Liver (tissue), 3 donors: ENCODE data around the gene ACKR3.

Experiments
- CTCF ChIP-seq: fragments of 150-350 bp; IDR thresholded peaks from 2 replicates; pipeline ENCODE4 v1.5.1; 2017; ENCODE audit warnings: improper control_type of control experiment, low read depth, low read length; ENCODE audit not compliant: missing input control
- EGR1 ChIP-seq, 2 donors: IDR thresholded peaks; 2 replicates each; pipeline ENCODE4 v1.6.1; 2016 to 2018; ENCODE audit warnings: antibody characterized with exemption in 2 of 2, low read depth in 2 of 2
- RXRA ChIP-seq, 2 donors: IDR thresholded peaks; 2 replicates each; pipeline ENCODE4 v1.6.1; 2017 to 2018; ENCODE audit warnings: antibody characterized with exemption in 2 of 2, mild to moderate bottlenecking in 1 of 2
- SP1 ChIP-seq: IDR thresholded peaks from 2 replicates; pipeline ENCODE4 v1.6.1; 2018; ENCODE audit warnings: antibody characterized with exemption, mild to moderate bottlenecking
- TAF1 ChIP-seq: conservative IDR thresholded peaks from 2 replicates; pipeline ENCODE4 v1.6.1; 2016; ENCODE audit warnings: antibody characterized with exemption, mild to moderate bottlenecking
- TF ChIP-seq, protein P1 (sequence below): IDR thresholded peaks from 2 replicates; pipeline ENCODE4 v1.6.1; 2016; ENCODE audit warnings: antibody characterized with exemption, mild to moderate bottlenecking
- TF ChIP-seq, protein P2 (sequence below): IDR thresholded peaks from 2 replicates; pipeline ENCODE4 v1.6.1; 2016; ENCODE audit warnings: antibody characterized with exemption
- donor health status: healthy.
- donor health status: healthy.

DNA sequence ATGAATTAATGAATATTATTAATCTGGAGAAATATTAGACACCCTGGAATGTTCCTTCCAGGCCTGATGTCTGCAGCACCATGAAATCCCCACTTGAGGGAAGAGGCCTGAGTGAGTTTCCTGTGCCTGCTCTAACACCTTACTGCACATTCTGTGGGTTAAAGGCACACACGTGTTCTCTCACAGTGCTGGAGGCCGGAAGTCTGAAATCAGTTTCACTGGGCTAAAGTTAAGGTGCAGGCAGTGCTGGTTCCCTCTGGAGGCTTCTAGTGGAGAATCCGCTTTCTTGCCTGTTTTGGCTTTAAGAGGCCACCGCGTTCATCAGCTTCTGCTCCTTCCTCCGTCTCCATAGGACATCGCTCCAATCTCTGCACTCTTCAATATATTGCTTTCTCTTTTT, 48.7 kb downstream of the ACKR3 start:
- TF ChIP-seq, protein P1, sequence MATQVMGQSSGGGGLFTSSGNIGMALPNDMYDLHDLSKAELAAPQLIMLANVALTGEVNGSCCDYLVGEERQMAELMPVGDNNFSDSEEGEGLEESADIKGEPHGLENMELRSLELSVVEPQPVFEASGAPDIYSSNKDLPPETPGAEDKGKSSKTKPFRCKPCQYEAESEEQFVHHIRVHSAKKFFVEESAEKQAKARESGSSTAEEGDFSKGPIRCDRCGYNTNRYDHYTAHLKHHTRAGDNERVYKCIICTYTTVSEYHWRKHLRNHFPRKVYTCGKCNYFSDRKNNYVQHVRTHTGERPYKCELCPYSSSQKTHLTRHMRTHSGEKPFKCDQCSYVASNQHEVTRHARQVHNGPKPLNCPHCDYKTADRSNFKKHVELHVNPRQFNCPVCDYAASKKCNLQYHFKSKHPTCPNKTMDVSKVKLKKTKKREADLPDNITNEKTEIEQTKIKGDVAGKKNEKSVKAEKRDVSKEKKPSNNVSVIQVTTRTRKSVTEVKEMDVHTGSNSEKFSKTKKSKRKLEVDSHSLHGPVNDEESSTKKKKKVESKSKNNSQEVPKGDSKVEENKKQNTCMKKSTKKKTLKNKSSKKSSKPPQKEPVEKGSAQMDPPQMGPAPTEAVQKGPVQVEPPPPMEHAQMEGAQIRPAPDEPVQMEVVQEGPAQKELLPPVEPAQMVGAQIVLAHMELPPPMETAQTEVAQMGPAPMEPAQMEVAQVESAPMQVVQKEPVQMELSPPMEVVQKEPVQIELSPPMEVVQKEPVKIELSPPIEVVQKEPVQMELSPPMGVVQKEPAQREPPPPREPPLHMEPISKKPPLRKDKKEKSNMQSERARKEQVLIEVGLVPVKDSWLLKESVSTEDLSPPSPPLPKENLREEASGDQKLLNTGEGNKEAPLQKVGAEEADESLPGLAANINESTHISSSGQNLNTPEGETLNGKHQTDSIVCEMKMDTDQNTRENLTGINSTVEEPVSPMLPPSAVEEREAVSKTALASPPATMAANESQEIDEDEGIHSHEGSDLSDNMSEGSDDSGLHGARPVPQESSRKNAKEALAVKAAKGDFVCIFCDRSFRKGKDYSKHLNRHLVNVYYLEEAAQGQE = no peak
- TF ChIP-seq CTCF = no peak
- no peak for TF ChIP-seq EGR1 (IDR thresholded peaks at IDR 0.05; ENCODE audit: low read depth in 2 of 2)
- TF ChIP-seq RXRA (IDR thresholded peaks at IDR 0.05) = no peak
- TF ChIP-seq TAF1 = no peak
- TF ChIP-seq, protein P2, sequence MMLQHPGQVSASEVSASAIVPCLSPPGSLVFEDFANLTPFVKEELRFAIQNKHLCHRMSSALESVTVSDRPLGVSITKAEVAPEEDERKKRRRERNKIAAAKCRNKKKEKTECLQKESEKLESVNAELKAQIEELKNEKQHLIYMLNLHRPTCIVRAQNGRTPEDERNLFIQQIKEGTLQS = no peak
- no peak for TF ChIP-seq SP1
